Trophoblast cell (in vitro differentiated cells and primary cell): ENCODE measurements around the gene CADM2.

Experiments used
- DNase-seq, 2 donors: peaks; one replicate each; pipeline ENCODE4 v3.0.0-alpha.2; 2016
- H2AFZ ChIP-seq: 2 replicates; pipeline ENCODE4 v1.6.1; 2013; ENCODE audit warnings: low read length, moderate library complexity, mild to moderate bottlenecking; ENCODE audit not compliant: insufficient read depth, poor library complexity
- H2AK5ac ChIP-seq: 2 replicates; pipeline ENCODE4 v1.6.1; 2013; ENCODE audit warnings: mild to moderate bottlenecking, low read length
- H2BK120ac ChIP-seq: 2 replicates; pipeline ENCODE4 v1.6.1; 2013; ENCODE audit warnings: low read length, mild to moderate bottlenecking, moderate library complexity; ENCODE audit not compliant: insufficient read depth, poor library complexity
- H2BK12ac ChIP-seq: 2 replicates; pipeline ENCODE4 v1.6.1; 2013; ENCODE audit warnings: mild to moderate bottlenecking, low read length, moderate library complexity
- H2BK5ac ChIP-seq: 2 replicates; pipeline ENCODE4 v1.6.1; 2013; ENCODE audit warnings: low read length, low read depth, moderate library complexity, mild to moderate bottlenecking; ENCODE audit not compliant: poor library complexity
- H3K14ac ChIP-seq: 2 replicates; pipeline ENCODE4 v1.6.1; 2013; ENCODE audit warnings: mild to moderate bottlenecking, low read length
- H3K18ac ChIP-seq: 2 replicates; pipeline ENCODE4 v1.6.1; 2013; ENCODE audit warnings: mild to moderate bottlenecking, low read length
- H3K23ac ChIP-seq: 2 replicates; pipeline ENCODE4 v1.6.1; 2013; ENCODE audit warnings: low read length
- H3K27ac ChIP-seq: 2 replicates; pipeline ENCODE4 v1.5.1; 2013; ENCODE audit warnings: low read depth, mild to moderate bottlenecking, inconsistent platforms, low read length, moderate library complexity
- H3K27me3 ChIP-seq: 2 replicates; pipeline ENCODE4 v1.6.1; 2013; ENCODE audit warnings: inconsistent platforms, mild to moderate bottlenecking, low read length, moderate library complexity; ENCODE audit not compliant: insufficient read depth
- H3K36me3 ChIP-seq, 2 experiments: 1 replicate in 1 of 2; 2 replicates in 1 of 2; pipeline ENCODE4 v1.6.1; 2013; ENCODE audit warnings: low read length in 2 of 2, mild to moderate bottlenecking in 2 of 2, moderate library complexity in 1 of 2; ENCODE audit not compliant: insufficient read depth in 2 of 2, control insufficient read depth in 1 of 2
- H3K4ac ChIP-seq: 2 replicates; pipeline ENCODE4 v1.6.1; 2013; ENCODE audit warnings: low read depth, mild to moderate bottlenecking, low read length, moderate library complexity
- H3K4me1 ChIP-seq, 2 experiments: 1 replicate in 1 of 2; 2 replicates in 1 of 2; pipeline ENCODE4 v1.6.1; 2013; ENCODE audit warnings: low read length in 2 of 2, mild to moderate bottlenecking in 2 of 2, moderate library complexity in 1 of 2; ENCODE audit not compliant: insufficient read depth in 2 of 2, control insufficient read depth in 1 of 2
- H3K4me2 ChIP-seq: 2 replicates; pipeline ENCODE4 v1.6.1; 2013; ENCODE audit warnings: inconsistent platforms, mild to moderate bottlenecking, low read length, moderate library complexity
- H3K4me3 ChIP-seq: 2 replicates; pipeline ENCODE4 v1.5.1; 2013; ENCODE audit warnings: mild to moderate bottlenecking, low read depth, low read length, inconsistent platforms
- H3K79me1 ChIP-seq: one replicate; pipeline ENCODE4 v1.6.1; 2013; ENCODE audit warnings: low read length
- H3K79me2 ChIP-seq: 2 replicates; pipeline ENCODE4 v1.6.1; 2013; ENCODE audit warnings: low read length, mild to moderate bottlenecking; ENCODE audit not compliant: control insufficient read depth, insufficient read depth, poor library complexity
- H3K9ac ChIP-seq: 2 replicates; pipeline ENCODE4 v1.6.1; 2013; ENCODE audit warnings: mild to moderate bottlenecking, low read length
- H3K9me3 ChIP-seq: 2 replicates; pipeline ENCODE4 v1.6.1; 2013; ENCODE audit warnings: low read depth, mild to moderate bottlenecking, control low read depth, inconsistent platforms, low read length; ENCODE audit not compliant: insufficient read depth
- H4K12ac ChIP-seq: 2 replicates; pipeline ENCODE4 v1.6.1; 2013; ENCODE audit warnings: low read depth, mild to moderate bottlenecking, low read length, moderate library complexity
- H4K8ac ChIP-seq: 2 replicates; pipeline ENCODE4 v1.6.1; 2013; ENCODE audit warnings: low read depth, mild to moderate bottlenecking, low read length, moderate library complexity
- H4K91ac ChIP-seq: one replicate; pipeline ENCODE4 v1.6.1; 2013; ENCODE audit warnings: low read depth, mild to moderate bottlenecking, low read length, moderate library complexity
- WGBS: extraction: QIAGEN DNeasy Blood & Tissue Kit; methylation state at CpG from one replicate; pipeline ENCODE4 v1.1.7; 2013; ENCODE audit warnings: missing lambda C conversion rate; ENCODE audit not compliant: insufficient read length, insufficient coverage; ENCODE audit errors: extremely low coverage; 5-methylcytosine and 5-hydroxymethylcytosine counted together

CADM2 gene

DNA sequence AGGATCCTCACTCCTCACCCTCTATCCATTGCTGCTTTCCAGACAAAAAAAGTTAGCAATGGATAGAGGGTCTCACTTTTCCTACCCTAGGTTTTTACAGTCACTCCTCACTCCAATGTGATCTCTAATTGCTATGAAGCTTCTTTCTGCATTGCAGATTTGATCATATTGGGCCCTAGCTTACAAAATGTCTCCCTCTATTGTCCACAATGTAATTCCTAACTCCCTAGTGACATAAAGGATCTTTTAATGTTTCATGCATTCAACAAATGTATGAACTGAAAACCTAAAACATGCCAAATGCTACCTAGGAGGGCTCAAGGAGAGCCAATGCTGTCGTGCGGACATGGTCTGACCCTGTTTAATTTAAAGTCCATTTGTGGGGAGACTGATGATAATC, 234.8 kb downstream of the CADM2 start:
- no peak overlapping the region for H4K8ac ChIP-seq
- H3K4me2 ChIP-seq, result no peak overlapping the region
- H3K36me3 ChIP-seq, result no peaks in the 10 kb centered on the region
- DNase-seq, result no peak
- H4K12ac ChIP-seq, result no peak overlapping the region
- H3K4ac ChIP-seq, result no peak overlapping the region
- no peak overlapping the region for H4K91ac ChIP-seq
- H2BK120ac ChIP-seq, result no peak overlapping the region
- no peak overlapping the region for H3K18ac ChIP-seq
- WGBS, result no CpG with 5 or more reads among the region's 2 CpGs
- H2AFZ ChIP-seq, result no peak overlapping the region
- no peak overlapping the region for H3K23ac ChIP-seq
- no peaks in the 10 kb centered on the region for H3K9me3 ChIP-seq
- H3K9ac ChIP-seq, result no peak overlapping the region
- H3K79me2 ChIP-seq, result no peaks in the 10 kb centered on the region
- no peak overlapping the region for H2BK12ac ChIP-seq
- H2AK5ac ChIP-seq, result no peak overlapping the region
- no peak overlapping the region for H3K27ac ChIP-seq
- H3K4me3 ChIP-seq, result no peak overlapping the region
- H2BK5ac ChIP-seq, result no peak overlapping the region
- H3K14ac ChIP-seq, result no peak overlapping the region
- no peaks in the 10 kb centered on the region for H3K27me3 ChIP-seq
- H3K79me1 ChIP-seq, result no peaks in the 10 kb centered on the region
- H3K4me1 ChIP-seq, result no peaks in the 10 kb centered on the region

DNA sequence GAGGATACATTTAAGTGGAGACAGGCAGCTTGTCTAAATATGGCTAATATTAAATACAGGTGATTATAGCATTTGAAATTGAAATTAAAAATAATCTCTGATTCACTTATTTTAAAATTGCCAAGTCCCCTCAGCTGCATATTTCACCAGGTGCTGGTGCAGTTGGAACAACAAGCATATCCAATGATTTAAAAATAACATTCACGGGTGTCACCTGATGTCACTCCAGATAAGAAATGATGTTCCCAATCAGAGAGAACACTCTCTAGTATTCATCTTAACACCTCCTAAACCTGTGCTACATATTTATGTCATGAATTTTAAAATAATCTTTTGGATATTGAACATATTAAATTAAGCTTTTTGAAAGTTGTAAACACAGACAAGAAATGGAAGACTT, 249.9 kb downstream of the CADM2 start:
- H4K8ac ChIP-seq, result no peak overlapping the region
- H3K9me3 ChIP-seq, result no peaks in the 10 kb centered on the region
- no peak overlapping the region for H3K14ac ChIP-seq
- H3K23ac ChIP-seq, result no peak overlapping the region
- H3K36me3 ChIP-seq, result no peaks in the 10 kb centered on the region
- H3K4me3 ChIP-seq, result no peak overlapping the region
- no peak overlapping the region for H2BK12ac ChIP-seq
- H4K12ac ChIP-seq, result no peak overlapping the region
- H3K27me3 ChIP-seq, result no peaks in the 10 kb centered on the region
- no peaks in the 10 kb centered on the region for H3K79me1 ChIP-seq
- no CpG with 5 or more reads among the region's 1 CpG for WGBS
- DNase-seq, result no peak
- H3K27ac ChIP-seq, result no peak overlapping the region
- H2BK5ac ChIP-seq, result no peak overlapping the region
- H3K4me1 ChIP-seq, result no peaks in the 10 kb centered on the region
- no peak overlapping the region for H3K4ac ChIP-seq
- no peak overlapping the region for H3K4me2 ChIP-seq
- no peak overlapping the region for H2BK120ac ChIP-seq
- no peak overlapping the region for H4K91ac ChIP-seq
- no peaks in the 10 kb centered on the region for H3K79me2 ChIP-seq
- no peak overlapping the region for H2AFZ ChIP-seq
- no peak overlapping the region for H3K9ac ChIP-seq
- H2AK5ac ChIP-seq, result no peak overlapping the region
- no peak overlapping the region for H3K18ac ChIP-seq

GRCh38 chr3:85210540-85210939, 251.8 kb downstream of the CADM2 start:
- Histone ChIP-seq H3K9me3 (no peaks in the 10 kb centered on the region), H3K79me1 (no peaks in the 10 kb centered on the region), H3K4me3 (no peak overlapping the region), H2BK12ac (no peak overlapping the region), H3K14ac (no peak overlapping the region), H3K9ac (no peak overlapping the region), H3K23ac (no peak overlapping the region), H4K91ac (no peak overlapping the region), H4K12ac (no peak overlapping the region), H3K4me2 (no peak overlapping the region), H3K27ac (no peak overlapping the region), H2BK120ac (no peak overlapping the region), H3K4me1 (no peaks in the 10 kb centered on the region), H3K36me3 (no peaks in the 10 kb centered on the region), H2BK5ac (no peak overlapping the region), H4K8ac (no peak overlapping the region), H3K27me3 (no peaks in the 10 kb centered on the region), H3K18ac (no peak overlapping the region), H3K79me2 (no peaks in the 10 kb centered on the region), H2AFZ (no peak overlapping the region), H2AK5ac (no peak overlapping the region), H3K4ac (no peak overlapping the region)
- WGBS, result no CpG with 5 or more reads among the region's 2 CpGs
- DNase-seq, result no peak

DNA sequence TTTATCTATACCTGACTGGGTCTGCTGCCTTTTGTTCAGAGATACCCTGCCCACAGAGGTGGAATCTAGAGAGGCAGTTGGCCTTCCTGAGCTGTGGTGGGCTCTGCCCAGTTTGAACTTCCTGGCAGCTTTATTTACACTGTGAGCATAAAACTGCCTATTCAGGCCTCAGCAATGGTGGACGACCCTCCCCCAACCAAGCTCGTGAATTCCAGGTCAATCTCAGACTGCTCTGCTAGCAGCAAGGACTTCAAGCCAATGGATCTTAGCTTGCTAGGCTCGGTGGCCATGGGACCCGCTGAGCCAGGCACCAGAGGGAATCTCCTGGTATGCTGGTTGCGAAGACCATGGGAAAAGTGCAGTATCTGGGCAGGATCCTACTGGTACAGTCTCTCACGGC, 270.2 kb downstream of the CADM2 start:
- no peak overlapping the region for H4K91ac ChIP-seq
- H2BK12ac ChIP-seq, result no peak overlapping the region
- no peaks in the 10 kb centered on the region for H3K9me3 ChIP-seq
- H4K8ac ChIP-seq, result no peak overlapping the region
- H3K9ac ChIP-seq, result no peak overlapping the region
- H3K4ac ChIP-seq, result no peak overlapping the region
- H4K12ac ChIP-seq, result no peak overlapping the region
- no peaks in the 10 kb centered on the region for H3K4me1 ChIP-seq
- DNase-seq, result no peak
- no peak overlapping the region for H2BK120ac ChIP-seq
- H3K4me3 ChIP-seq, result no peak overlapping the region
- H3K79me1 ChIP-seq, result no peaks in the 10 kb centered on the region
- H3K4me2 ChIP-seq, result no peak overlapping the region
- H3K23ac ChIP-seq, result no peak overlapping the region
- no peak overlapping the region for H3K18ac ChIP-seq
- H3K14ac ChIP-seq, result no peak overlapping the region
- H2AK5ac ChIP-seq, result no peak overlapping the region
- H2BK5ac ChIP-seq, result no peak overlapping the region
- H2AFZ ChIP-seq, result no peak overlapping the region
- no peaks in the 10 kb centered on the region for H3K36me3 ChIP-seq
- WGBS, result no CpG with 5 or more reads among the region's 6 CpGs
- H3K79me2 ChIP-seq, result no peaks in the 10 kb centered on the region
- H3K27me3 ChIP-seq, result no peaks in the 10 kb centered on the region
- no peak overlapping the region for H3K27ac ChIP-seq
